PFSK-1 (cell line): ENCODE data around the gene BAZ2A.

Experiments used
- FOXP2 ChIP-seq: optimal IDR thresholded peaks from 2 replicates; pipeline ENCODE3; 2011; ENCODE audit warnings: borderline replicate concordance, control low read depth, inconsistent platforms; ENCODE audit not compliant: insufficient read depth; ENCODE audit errors: extremely low read length, extremely low read depth
- POLR2AphosphoS5 ChIP-seq: IDR thresholded peaks from 2 replicates; pipeline ENCODE4 v1.6.1; 2012; ENCODE audit warnings: low read depth, mild to moderate bottlenecking, control low read depth, low read length, moderate library complexity
- SIN3A ChIP-seq: IDR thresholded peaks from 2 replicates; pipeline ENCODE4 v1.6.1; 2012; ENCODE audit warnings: mild to moderate bottlenecking, low read length, moderate library complexity, borderline replicate concordance; ENCODE audit not compliant: insufficient read depth
- TAF1 ChIP-seq: IDR thresholded peaks from 2 replicates; pipeline ENCODE4 v1.6.1; 2012; ENCODE audit warnings: low read length, control low read depth, borderline replicate concordance; ENCODE audit not compliant: insufficient read depth
- TF ChIP-seq, protein P1 (sequence below), 2 experiments: IDR thresholded peaks; 2 replicates each; pipeline versions ENCODE4 v1.6.1 to v1.8.0; 2011 to 2012; ENCODE audit warnings: low read depth in 2 of 2, low read length in 2 of 2, control low read depth in 1 of 2, inconsistent platforms in 1 of 2, mild to moderate bottlenecking in 1 of 2, moderate library complexity in 1 of 2; ENCODE audit not compliant: insufficient read depth in 1 of 2

BAZ2A gene

DNA sequence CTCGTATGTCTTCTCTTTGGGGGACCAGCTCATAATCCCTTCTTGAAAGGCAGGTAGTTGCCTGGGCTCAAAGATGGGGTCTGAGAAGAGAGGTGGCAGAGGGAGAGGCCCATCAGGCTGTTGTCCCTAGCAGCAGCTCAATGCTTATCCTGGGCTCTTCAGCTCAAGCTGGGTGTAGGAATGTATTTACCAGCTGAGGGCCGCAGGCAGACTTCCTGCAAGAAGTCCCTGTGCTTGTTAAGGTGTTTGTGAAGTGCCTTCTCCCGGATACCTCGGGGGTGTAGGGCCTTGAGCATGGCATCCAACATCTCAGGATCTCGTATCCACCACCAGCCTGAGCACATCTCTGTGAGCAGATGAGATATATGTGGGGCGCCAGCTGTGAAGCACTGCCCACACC is 29.4 kb downstream of the BAZ2A start:
- TF ChIP-seq FOXP2 (no peak), POLR2AphosphoS5 (no peak), SIN3A (no peak), TAF1 (no peak)
- TF ChIP-seq, protein P1, sequence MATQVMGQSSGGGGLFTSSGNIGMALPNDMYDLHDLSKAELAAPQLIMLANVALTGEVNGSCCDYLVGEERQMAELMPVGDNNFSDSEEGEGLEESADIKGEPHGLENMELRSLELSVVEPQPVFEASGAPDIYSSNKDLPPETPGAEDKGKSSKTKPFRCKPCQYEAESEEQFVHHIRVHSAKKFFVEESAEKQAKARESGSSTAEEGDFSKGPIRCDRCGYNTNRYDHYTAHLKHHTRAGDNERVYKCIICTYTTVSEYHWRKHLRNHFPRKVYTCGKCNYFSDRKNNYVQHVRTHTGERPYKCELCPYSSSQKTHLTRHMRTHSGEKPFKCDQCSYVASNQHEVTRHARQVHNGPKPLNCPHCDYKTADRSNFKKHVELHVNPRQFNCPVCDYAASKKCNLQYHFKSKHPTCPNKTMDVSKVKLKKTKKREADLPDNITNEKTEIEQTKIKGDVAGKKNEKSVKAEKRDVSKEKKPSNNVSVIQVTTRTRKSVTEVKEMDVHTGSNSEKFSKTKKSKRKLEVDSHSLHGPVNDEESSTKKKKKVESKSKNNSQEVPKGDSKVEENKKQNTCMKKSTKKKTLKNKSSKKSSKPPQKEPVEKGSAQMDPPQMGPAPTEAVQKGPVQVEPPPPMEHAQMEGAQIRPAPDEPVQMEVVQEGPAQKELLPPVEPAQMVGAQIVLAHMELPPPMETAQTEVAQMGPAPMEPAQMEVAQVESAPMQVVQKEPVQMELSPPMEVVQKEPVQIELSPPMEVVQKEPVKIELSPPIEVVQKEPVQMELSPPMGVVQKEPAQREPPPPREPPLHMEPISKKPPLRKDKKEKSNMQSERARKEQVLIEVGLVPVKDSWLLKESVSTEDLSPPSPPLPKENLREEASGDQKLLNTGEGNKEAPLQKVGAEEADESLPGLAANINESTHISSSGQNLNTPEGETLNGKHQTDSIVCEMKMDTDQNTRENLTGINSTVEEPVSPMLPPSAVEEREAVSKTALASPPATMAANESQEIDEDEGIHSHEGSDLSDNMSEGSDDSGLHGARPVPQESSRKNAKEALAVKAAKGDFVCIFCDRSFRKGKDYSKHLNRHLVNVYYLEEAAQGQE (IDR thresholded peaks at IDR 0.05; ENCODE audit: insufficient read depth in 1 of 2, low read depth in 2 of 2, low read length in 2 of 2): no peak

DNA sequence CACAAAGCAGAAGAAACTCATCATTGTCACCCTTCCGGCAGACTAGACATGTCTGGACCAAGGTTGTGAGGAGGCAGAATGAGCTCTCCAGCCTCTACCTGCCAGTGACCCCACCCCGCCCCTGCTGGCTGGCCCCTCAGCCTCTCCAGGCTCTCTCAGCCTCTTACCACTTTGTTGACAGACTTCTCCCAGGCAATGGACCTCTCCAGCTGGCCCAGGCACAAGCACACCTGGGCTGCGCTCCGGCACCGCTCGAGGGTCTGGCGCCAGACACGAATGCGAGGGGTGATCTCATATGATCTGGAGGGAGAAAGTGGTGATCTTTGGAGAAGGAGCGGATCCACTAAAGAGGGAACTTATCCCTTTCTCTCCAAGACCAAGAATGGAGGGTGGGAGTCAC is 30.3 kb downstream of the BAZ2A start:
- TF ChIP-seq POLR2AphosphoS5 (no peak), TAF1 (no peak), FOXP2 (no peak), SIN3A (no peak)
- TF ChIP-seq, protein P1 (IDR thresholded peaks at IDR 0.05; ENCODE audit: insufficient read depth in 1 of 2, low read depth in 2 of 2, low read length in 2 of 2): no peak

DNA sequence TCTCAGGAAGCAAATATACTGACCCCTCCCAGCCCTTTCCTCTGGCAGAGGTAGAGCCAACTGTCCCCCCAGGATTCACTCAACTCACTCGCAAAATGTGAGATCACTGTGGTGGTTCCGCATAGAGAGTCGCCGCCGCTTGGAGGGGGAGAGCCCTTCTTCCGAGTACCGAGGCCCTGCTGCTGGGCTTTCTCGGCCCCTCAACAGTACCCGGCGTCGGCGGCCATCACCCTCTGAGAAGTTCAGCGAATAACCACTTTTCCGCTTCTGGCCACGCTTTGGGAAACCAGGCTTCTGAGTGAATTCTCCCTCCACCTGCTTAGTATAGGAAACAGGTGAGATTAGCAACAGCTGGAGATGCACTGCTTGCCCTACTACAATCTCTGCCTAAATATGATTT is 31.1 kb downstream of the BAZ2A start:
- no peak for TF ChIP-seq FOXP2
- no peak for TF ChIP-seq TAF1
- no peak for TF ChIP-seq SIN3A
- TF ChIP-seq, protein P1 (IDR thresholded peaks at IDR 0.05; ENCODE audit: insufficient read depth in 1 of 2, low read depth in 2 of 2, low read length in 2 of 2): no peak
- no peak for TF ChIP-seq POLR2AphosphoS5

DNA sequence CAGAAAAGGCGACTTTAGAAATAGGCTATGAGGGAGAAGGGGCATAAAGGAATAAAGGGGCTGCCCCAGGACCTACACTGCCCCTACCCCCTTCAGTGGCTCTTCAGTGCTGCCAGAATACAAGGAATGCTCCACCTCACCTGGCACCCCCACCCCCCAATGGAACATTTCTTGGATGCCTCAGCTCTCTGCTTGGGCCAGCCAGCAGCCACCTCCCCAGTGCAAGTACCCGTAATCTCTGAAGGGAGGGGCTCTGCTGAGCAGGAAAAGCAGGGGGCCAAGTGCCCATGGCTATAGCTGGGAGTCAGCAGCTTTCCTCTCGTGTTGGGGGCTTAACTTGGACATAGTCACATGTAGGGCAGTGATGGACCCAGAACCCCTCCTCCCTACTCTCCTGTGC is 33.3 kb downstream of the BAZ2A start:
- TF ChIP-seq FOXP2 (no peak), POLR2AphosphoS5 (no peak), TAF1 (no peak), SIN3A (no peak)
- TF ChIP-seq, protein P1 (IDR thresholded peaks at IDR 0.05; ENCODE audit: insufficient read depth in 1 of 2, low read depth in 2 of 2, low read length in 2 of 2): no peak
